ENCODE measurements around the gene PTPN5. TPM values are rescaled to one million over a fixed set of nuclear protein-coding genes. Genes with fewer than 3 reads are reported as not detected.

The PTPN5 gene
- total and polyA plus RNA-seq, 2 donors from 2014 or later, result 0.17 TPM; not detected in 1

DNA sequence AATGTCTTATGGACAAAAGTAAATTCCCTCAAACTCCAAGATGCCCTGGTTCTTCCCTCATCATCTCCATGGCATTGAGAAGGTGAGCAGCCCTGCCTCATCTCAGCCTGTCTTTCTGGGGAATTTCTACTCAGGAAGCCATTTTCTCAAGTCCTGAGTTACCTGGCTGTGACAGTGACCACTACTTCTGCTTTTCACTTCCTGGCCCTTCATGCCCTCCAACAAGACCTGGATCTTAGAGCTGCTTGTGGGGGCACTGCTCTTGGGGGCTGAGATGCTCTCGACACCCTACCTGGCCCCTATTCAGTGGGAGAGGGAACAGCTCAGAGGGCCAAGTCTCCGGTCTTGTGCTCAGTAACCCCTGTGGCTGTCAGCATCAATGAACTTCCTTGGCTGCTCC, 60.2 kb downstream of the PTPN5 start:
- H3K9ac ChIP-seq (ENCODE audit: low read length in 3 of 3), result no peak overlapping the region
- intact Hi-C loops (cut with DNase I), result no loop called here
- FAIRE-seq (no peak), DNase-seq (no peak)
- H3K27ac ChIP-seq (ENCODE audit: low read depth in 2 of 2, low read length in 2 of 2), result no peak overlapping the region
- no peaks in the 10 kb centered on the region for H3K9me3 ChIP-seq (ENCODE audit: control insufficient read depth in 2 of 3, insufficient read depth in 1 of 3, low read length in 3 of 3)
- H3K27me3 ChIP-seq (ENCODE audit: control insufficient read depth, insufficient read depth, low read length), result no peaks in the 10 kb centered on the region
- no peak overlapping the region for H3K4me3 ChIP-seq (ENCODE audit: low read length in 3 of 3)
- no peaks in the 10 kb centered on the region for H3K4me1 ChIP-seq (ENCODE audit: control insufficient read depth in 2 of 3, insufficient read depth in 2 of 3, low read depth in 1 of 3, low read length in 3 of 3)
- TF ChIP-seq, protein P1, sequence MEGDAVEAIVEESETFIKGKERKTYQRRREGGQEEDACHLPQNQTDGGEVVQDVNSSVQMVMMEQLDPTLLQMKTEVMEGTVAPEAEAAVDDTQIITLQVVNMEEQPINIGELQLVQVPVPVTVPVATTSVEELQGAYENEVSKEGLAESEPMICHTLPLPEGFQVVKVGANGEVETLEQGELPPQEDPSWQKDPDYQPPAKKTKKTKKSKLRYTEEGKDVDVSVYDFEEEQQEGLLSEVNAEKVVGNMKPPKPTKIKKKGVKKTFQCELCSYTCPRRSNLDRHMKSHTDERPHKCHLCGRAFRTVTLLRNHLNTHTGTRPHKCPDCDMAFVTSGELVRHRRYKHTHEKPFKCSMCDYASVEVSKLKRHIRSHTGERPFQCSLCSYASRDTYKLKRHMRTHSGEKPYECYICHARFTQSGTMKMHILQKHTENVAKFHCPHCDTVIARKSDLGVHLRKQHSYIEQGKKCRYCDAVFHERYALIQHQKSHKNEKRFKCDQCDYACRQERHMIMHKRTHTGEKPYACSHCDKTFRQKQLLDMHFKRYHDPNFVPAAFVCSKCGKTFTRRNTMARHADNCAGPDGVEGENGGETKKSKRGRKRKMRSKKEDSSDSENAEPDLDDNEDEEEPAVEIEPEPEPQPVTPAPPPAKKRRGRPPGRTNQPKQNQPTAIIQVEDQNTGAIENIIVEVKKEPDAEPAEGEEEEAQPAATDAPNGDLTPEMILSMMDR (IDR thresholded peaks at IDR 0.05; ENCODE audit: borderline replicate concordance, extremely low read depth, insufficient read depth), result no peak
- no peaks in the 10 kb centered on the region for H3K36me3 ChIP-seq (ENCODE audit: control insufficient read depth in 2 of 3, insufficient read depth in 3 of 3, low read length in 3 of 3)

DNA sequence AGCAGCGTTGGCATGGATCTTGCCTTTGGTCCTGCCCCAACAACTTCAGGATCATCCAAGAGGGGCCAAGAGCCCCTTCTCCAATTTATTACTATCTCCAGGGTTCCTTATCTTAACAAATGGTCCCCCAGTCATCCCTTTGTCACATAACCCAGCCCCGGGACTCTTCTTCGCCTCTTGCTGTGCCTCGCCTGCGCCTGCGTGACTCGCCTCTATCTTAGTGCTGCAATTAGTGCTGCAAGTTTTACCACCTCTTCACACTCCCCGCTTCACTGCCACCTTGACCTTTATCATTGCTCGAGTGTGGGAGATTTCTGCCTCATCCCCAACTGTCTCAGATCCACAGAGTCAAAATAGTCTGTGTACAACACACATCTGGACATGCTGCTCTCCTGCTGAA, 61.6 kb downstream of the PTPN5 start:
- Histone ChIP-seq H3K4me3 (ENCODE audit: low read length in 3 of 3) (no peak overlapping the region), H3K9ac (ENCODE audit: low read length in 3 of 3) (no peak overlapping the region), H3K27me3 (ENCODE audit: control insufficient read depth, insufficient read depth, low read length) (no peaks in the 10 kb centered on the region), H3K27ac (ENCODE audit: low read depth in 2 of 2, low read length in 2 of 2) (no peak overlapping the region), H3K36me3 (ENCODE audit: control insufficient read depth in 2 of 3, insufficient read depth in 3 of 3, low read length in 3 of 3) (no peaks in the 10 kb centered on the region), H3K9me3 (ENCODE audit: control insufficient read depth in 2 of 3, insufficient read depth in 1 of 3, low read length in 3 of 3) (no peaks in the 10 kb centered on the region), H3K4me1 (ENCODE audit: control insufficient read depth in 2 of 3, insufficient read depth in 2 of 3, low read depth in 1 of 3, low read length in 3 of 3) (no peaks in the 10 kb centered on the region)
- FAIRE-seq (no peak), DNase-seq (no peak)
- TF ChIP-seq, protein P1 (IDR thresholded peaks at IDR 0.05; ENCODE audit: borderline replicate concordance, extremely low read depth, insufficient read depth), result no peak
- intact Hi-C loops (cut with DNase I), result no loop called here

DNA sequence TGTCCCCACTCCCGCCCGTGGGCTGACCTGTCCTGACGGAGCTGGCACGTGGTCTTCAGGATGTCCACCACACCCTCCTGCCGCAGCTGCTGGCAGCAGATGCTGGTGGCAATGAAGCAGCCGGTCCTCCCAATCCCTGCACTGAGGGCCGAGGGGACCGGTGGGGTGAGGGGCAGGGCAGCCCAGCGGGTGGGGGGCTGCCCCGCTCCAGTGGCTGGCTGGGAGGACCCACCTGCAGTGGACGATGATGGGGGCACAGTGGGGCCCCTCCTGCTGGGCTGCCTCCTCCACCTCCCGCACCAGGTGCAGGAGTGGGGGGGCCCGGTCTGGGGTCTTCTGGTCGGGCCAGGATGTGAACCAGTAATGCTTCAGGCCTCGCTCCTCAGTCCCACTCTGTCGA, 62.2 kb downstream of the PTPN5 start:
- Histone ChIP-seq H3K27ac (ENCODE audit: low read depth in 2 of 2, low read length in 2 of 2) (no peak overlapping the region), H3K36me3 (ENCODE audit: control insufficient read depth in 2 of 3, insufficient read depth in 3 of 3, low read length in 3 of 3) (no peaks in the 10 kb centered on the region), H3K4me3 (ENCODE audit: low read length in 3 of 3) (no peak overlapping the region), H3K27me3 (ENCODE audit: control insufficient read depth, insufficient read depth, low read length) (no peaks in the 10 kb centered on the region), H3K9ac (ENCODE audit: low read length in 3 of 3) (no peak overlapping the region), H3K4me1 (ENCODE audit: control insufficient read depth in 2 of 3, insufficient read depth in 2 of 3, low read depth in 1 of 3, low read length in 3 of 3) (no peaks in the 10 kb centered on the region), H3K9me3 (ENCODE audit: control insufficient read depth in 2 of 3, insufficient read depth in 1 of 3, low read length in 3 of 3) (no peaks in the 10 kb centered on the region)
- DNase-seq (no peak), FAIRE-seq (no peak)
- TF ChIP-seq, protein P1 (IDR thresholded peaks at IDR 0.05; ENCODE audit: borderline replicate concordance, extremely low read depth, insufficient read depth), result no peak
- intact Hi-C loops (cut with DNase I), result no loop called here

DNA sequence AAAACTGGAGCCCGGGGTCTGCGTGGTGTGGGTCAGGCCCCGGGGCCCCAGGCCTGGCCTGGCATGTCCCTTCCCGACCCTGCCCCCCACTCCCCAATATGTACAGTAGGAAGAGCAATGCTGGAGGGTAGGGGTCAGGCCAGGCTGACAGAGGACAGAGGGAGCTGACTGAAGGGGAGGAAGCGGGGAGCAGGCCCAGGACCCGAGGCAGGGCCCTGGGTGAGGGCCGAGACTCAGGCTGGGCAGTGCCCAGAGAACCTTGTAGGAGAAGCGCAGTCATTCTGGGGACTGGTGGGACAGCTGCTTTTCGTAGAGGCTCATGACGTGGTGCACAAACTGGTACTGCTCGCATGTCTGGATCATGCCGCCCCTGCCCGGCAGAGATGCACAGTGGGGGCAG, 62.9 kb downstream of the PTPN5 start:
- DNase-seq, result no peak
- intact Hi-C loops (cut with DNase I), result no loop called here
- H3K4me1 ChIP-seq (ENCODE audit: control insufficient read depth in 2 of 3, insufficient read depth in 2 of 3, low read depth in 1 of 3, low read length in 3 of 3), result no peaks in the 10 kb centered on the region
- no peaks in the 10 kb centered on the region for H3K36me3 ChIP-seq (ENCODE audit: control insufficient read depth in 2 of 3, insufficient read depth in 3 of 3, low read length in 3 of 3)
- no peak overlapping the region for H3K27ac ChIP-seq (ENCODE audit: low read depth in 2 of 2, low read length in 2 of 2)
- FAIRE-seq, result no peak
- no peak overlapping the region for H3K4me3 ChIP-seq (ENCODE audit: low read length in 3 of 3)
- H3K27me3 ChIP-seq (ENCODE audit: control insufficient read depth, insufficient read depth, low read length), result no peaks in the 10 kb centered on the region
- TF ChIP-seq, protein P1 (IDR thresholded peaks at IDR 0.05; ENCODE audit: borderline replicate concordance, extremely low read depth, insufficient read depth), result no peak
- H3K9ac ChIP-seq (ENCODE audit: low read length in 3 of 3), result no peak overlapping the region
- no peaks in the 10 kb centered on the region for H3K9me3 ChIP-seq (ENCODE audit: control insufficient read depth in 2 of 3, insufficient read depth in 1 of 3, low read length in 3 of 3)
